ENCODE measurements around the gene CDC42EP4. TPM values are rescaled to one million over a fixed set of nuclear protein-coding genes. Genes with fewer than 3 reads are reported as not detected.
"Not testable (repeated sequence)": the region's sequence is repeated elsewhere in the genome, so short reads cannot be mapped to it uniquely, and the experiment has no call there.

The CDC42EP4 gene
- total and polyA plus RNA-seq, 10 of the 15 experiments (the other 5 are each of a cell fraction or from before 2014, with no cell fraction given) = 0.05 to 7.1 (median 2.7) TPM

GRCh38 chr17:73308959-73309358 is 2.8 kb downstream of the CDC42EP4 start:
- BruUV-seq (replicated peaks); FAIRE-seq; H3K4me2 ChIP-seq (ENCODE audit: control insufficient read depth, insufficient read depth): not testable (repeated sequence)

GRCh38 chr17:73308017-73308823 is 3.6 kb downstream of the CDC42EP4 start:
- no peaks in the 10 kb centered on the region for H3K36me3 ChIP-seq (ENCODE audit: control insufficient read depth in 2 of 2, insufficient read depth in 2 of 2, low read length in 1 of 2)
- 94% methylated on average over 23 of the region's 23 CpGs for whole genome bisulfite sequencing (ENCODE audit: insufficient coverage, insufficient replicate concordance, low lambda C conversion rate, missing lambda C conversion rate)
- no peak for ATAC-seq
- FAIRE-seq = no peak
- H3K9ac ChIP-seq (ENCODE audit: control insufficient read depth, insufficient read depth, low read length) = no peak overlapping the region
- peak overlapping the region; percentile 22; the same call in 1 of the 2 replicates for H3K4me2 ChIP-seq (ENCODE audit: control insufficient read depth, insufficient read depth)
- no peak for DNase-seq (ENCODE audit: low read depth, low spot score)
- H3K4me3 ChIP-seq = peak overlapping the region; percentile 16; the same call in 1 of the 2 replicates
- CTCF ChIA-PET = interaction anchor here (0.9 to 4.7 kb wide), 6 partner anchors 10 to 748 kb away, joined by 3 to 28 read pairs (median 8); no protein-coding TSS in a partner anchor
- in situ Hi-C loops (cut with MboI) (loop anchor here (5.0 kb wide), 1 partner anchor 36 kb away; no protein-coding TSS in a partner anchor), intact Hi-C loops (cut with micrococcal nuclease; ENCODE audit: unreplicated experiment) (no loop called here)
- TSS peak; percentile 11 for BruUV-seq (replicated peaks)
- RAD21 ChIA-PET (ENCODE audit: unreplicated experiment) = interaction anchor here (0.6 to 3.4 kb wide), 7 partner anchors 9 to 527 kb away, joined by 3 to 32 read pairs (median 4); no protein-coding TSS in a partner anchor
- peaks cover 5% of the 10 kb centered on the region; the same call in 1 of the 2 replicates for H3K4me1 ChIP-seq (ENCODE audit: control insufficient read depth, insufficient read depth, low read length)
- POLR2A ChIA-PET = interaction anchor here (0.6 to 4.3 kb wide), 7 partner anchors 10 to 144 kb away, joined by 3 to 28 read pairs (median 5); partner anchors contain the start of gene SSTR2
- SMC1A ChIA-PET (ENCODE audit: uncharacterized antibody, unreplicated experiment) = interaction anchor here (1.4 to 2.1 kb wide), 4 partner anchors 11 to 62 kb away, joined by 4 to 6 read pairs (median 6); no protein-coding TSS in a partner anchor
- H4K20me1 ChIP-seq (ENCODE audit: control insufficient read depth, insufficient read depth) = no peaks in the 10 kb centered on the region
- H3K79me2 ChIP-seq (ENCODE audit: control insufficient read depth, insufficient read depth, low read length) = peaks cover 22% of the 10 kb centered on the region
- no peaks in the 10 kb centered on the region for H3K9me3 ChIP-seq (replicated peaks; ENCODE audit: control insufficient read depth, insufficient read depth, low read length)
- H2AFZ ChIP-seq (ENCODE audit: control insufficient read depth, low read depth, low read length) = no peak overlapping the region
- H3K27ac ChIP-seq (ENCODE audit: control insufficient read depth, insufficient read depth) = no peak overlapping the region
- H3K27me3 ChIP-seq (replicated peaks in 1 of 2; ENCODE audit: control insufficient read depth in 2 of 2, insufficient read depth in 2 of 2, low read length in 1 of 2) = no peaks in the 10 kb centered on the region
- TF ChIP-seq JUNB (IDR thresholded peaks at IDR 0.05) (no peak), ZNF687 (IDR thresholded peaks at IDR 0.05) (no peak), STAT1 (conservative IDR thresholded peaks at IDR 0.05) (no peak), WRNIP1 (IDR thresholded peaks at IDR 0.05; ENCODE audit: borderline replicate concordance, low read depth, low read length) (no peak), NRF1 (conservative IDR thresholded peaks at IDR 0.05; ENCODE audit: low read depth, low read length) (no peak), ESRRA (IDR thresholded peaks at IDR 0.05; ENCODE audit: low read length) (no peak), NFYB (IDR thresholded peaks at IDR 0.05; ENCODE audit: insufficient read depth, low read depth, low read length) (no peak), PAX8 (IDR thresholded peaks at IDR 0.05) (no peak), EGR1 (IDR thresholded peaks at IDR 0.05; ENCODE audit: borderline replicate concordance in 1 of 2, low read depth in 2 of 2, low read length in 2 of 2) (no peak), SMAD5 (IDR thresholded peaks at IDR 0.05; ENCODE audit: low read depth) (no peak), RB1 (IDR thresholded peaks at IDR 0.05; ENCODE audit: borderline replicate concordance) (no peak)

More at GRCh38 chr17:73308959-73309358, 2.8 kb downstream of the CDC42EP4 start:
- POLR2A ChIA-PET = interaction anchor here (0.6 to 4.3 kb wide), 9 partner anchors 10 to 1187 kb away, joined by 3 to 28 read pairs (median 6); partner anchors contain the start of gene SSTR2
- SMC1A ChIA-PET (ENCODE audit: uncharacterized antibody, unreplicated experiment) = interaction anchor here (1.4 to 3.8 kb wide), 4 partner anchors 11 to 61 kb away, joined by 4 to 18 read pairs (median 6); no protein-coding TSS in a partner anchor
- ATAC-seq; H3K27me3 ChIP-seq (replicated peaks in 1 of 2; ENCODE audit: control insufficient read depth in 2 of 2, insufficient read depth in 2 of 2, low read length in 1 of 2); H2AFZ ChIP-seq (ENCODE audit: control insufficient read depth, low read depth, low read length); H3K4me1 ChIP-seq (ENCODE audit: control insufficient read depth, insufficient read depth, low read length); H3K36me3 ChIP-seq (ENCODE audit: control insufficient read depth in 2 of 2, insufficient read depth in 2 of 2, low read length in 1 of 2); H3K9me3 ChIP-seq (replicated peaks; ENCODE audit: control insufficient read depth, insufficient read depth, low read length); H3K9ac ChIP-seq (ENCODE audit: control insufficient read depth, insufficient read depth, low read length); H4K20me1 ChIP-seq (ENCODE audit: control insufficient read depth, insufficient read depth); DNase-seq (ENCODE audit: low read depth, low spot score); H3K4me3 ChIP-seq; intact Hi-C loops (cut with micrococcal nuclease; ENCODE audit: unreplicated experiment); H3K27ac ChIP-seq (ENCODE audit: control insufficient read depth, insufficient read depth): not testable (repeated sequence)
- CTCF ChIA-PET = interaction anchor here (1.2 to 4.7 kb wide), 5 partner anchors 9 to 61 kb away, joined by 3 to 28 read pairs (median 9); no protein-coding TSS in a partner anchor
- peaks cover 22% of the 10 kb centered on the region for H3K79me2 ChIP-seq (ENCODE audit: control insufficient read depth, insufficient read depth, low read length)
- RAD21 ChIA-PET (ENCODE audit: unreplicated experiment) = interaction anchor here (1.1 to 4.8 kb wide), 5 partner anchors 8 to 61 kb away, joined by 3 to 32 read pairs (median 7); no protein-coding TSS in a partner anchor
- 90% methylated on average over 5 of the region's 5 CpGs for WGBS (ENCODE audit: insufficient coverage, insufficient replicate concordance, low lambda C conversion rate, missing lambda C conversion rate)
- in situ Hi-C loops (cut with MboI) = loop anchor here (5.0 kb wide), 1 partner anchor 37 kb away; no protein-coding TSS in a partner anchor

Data from GM12878 (cell line).